Measurements from ENCODE around the gene EIF4G1. TPM values are rescaled to one million over a fixed set of nuclear protein-coding genes. Genes with fewer than 3 reads are reported as not detected.

Gene EIF4G1
- total and polyA plus RNA-seq, 2 of the 8 experiments (the other 6 are each of a cell fraction or from before 2014, with no cell fraction given) = 318 to 473 TPM

- peaks cover 75 to 99% (median 92%) of the 10 kb centered on the region in 4 experiments for H3K36me3 ChIP-seq (ENCODE audit: control insufficient read depth in 2 of 4, insufficient read depth in 4 of 4, low read length in 3 of 4)
- no peak overlapping the region for H4K5ac ChIP-seq (ENCODE audit: insufficient read length, low read depth, low read length)
- no peak overlapping the region for H3K9ac ChIP-seq (replicated peaks in 1 of 4; ENCODE audit: extremely low read depth in 1 of 4, low read depth in 3 of 4, low read length in 3 of 4)
- DNase-seq (ENCODE audit: low read depth in 1 of 2, low spot score in 2 of 2) (no peak), FAIRE-seq (no peak)
- H2BK120ac ChIP-seq (replicated peaks; ENCODE audit: low read depth, low read length) = no peak overlapping the region
- CTCF ChIA-PET (ENCODE audit: partially characterized antibody) = interaction anchor here (0.7 to 1.3 kb wide), 5 partner anchors 9 to 244 kb away, joined by 3 to 7 read pairs (median 3); no protein-coding TSS in a partner anchor
- H3K79me2 ChIP-seq (ENCODE audit: control insufficient read depth in 1 of 2, insufficient read depth in 2 of 2, low read length in 2 of 2) = peaks cover 0 to 6% of the 10 kb centered on the region in 2 experiments; a peak in 1 of 4 replicates
- H3K56ac ChIP-seq (replicated peaks; ENCODE audit: insufficient read length, low read depth, low read length) = no peak overlapping the region
- no peak overlapping the region for H4K91ac ChIP-seq (replicated peaks; ENCODE audit: insufficient read length, low read length)
- H2BK20ac ChIP-seq (ENCODE audit: low read length) = no peak overlapping the region
- H3K9me3 ChIP-seq (ENCODE audit: insufficient read depth in 2 of 2, low read depth in 1 of 2, low read length in 1 of 2) = no peaks in the 10 kb centered on the region
- POLR2A ChIA-PET (ENCODE audit: partially characterized antibody) = interaction anchor here (0.8 to 9.8 kb wide), 13 partner anchors 8 to 80 kb away, joined by 3 to 148 read pairs (median 7); partner anchors contain the start of genes EIF4G1 and FAM131A
- peaks cover 2% of the 10 kb centered on the region; the same call in 1 of the 2 replicates for H3K79me1 ChIP-seq (ENCODE audit: low read depth, low read length)
- no peak overlapping the region for H3K27ac ChIP-seq (ENCODE audit: low read depth, low read length)
- H4K8ac ChIP-seq (ENCODE audit: extremely low read depth, insufficient read depth, low read length) = no peak overlapping the region
- WGBS, 2 experiments (ENCODE audit: extremely low coverage in 1 of 2, insufficient coverage in 1 of 2, insufficient read length in 1 of 2, insufficient replicate concordance in 2 of 2, low coverage in 1 of 2, low lambda C conversion rate in 2 of 2, missing lambda C conversion rate in 1 of 2) = 93% methylated on average over 6 of the region's 6 CpGs; no CpG with 5 or more reads in 1 of the 2 experiments
- H4K20me1 ChIP-seq (replicated peaks in 1 of 2; ENCODE audit: control insufficient read depth in 1 of 2, insufficient read depth in 2 of 2, low read length in 2 of 2) = peaks cover 18 to 22% of the 10 kb centered on the region in 2 experiments
- no peak overlapping the region for H3K4ac ChIP-seq (replicated peaks; ENCODE audit: insufficient read length, low read depth, low read length)
- H3K14ac ChIP-seq (ENCODE audit: insufficient read length) = no peak overlapping the region
- no peaks in the 10 kb centered on the region for H3K27me3 ChIP-seq (replicated peaks in 1 of 4; ENCODE audit: control insufficient read depth in 3 of 4, extremely low read depth in 1 of 4, insufficient read depth in 3 of 4, low read length in 3 of 4)
- no peak overlapping the region for H2BK5ac ChIP-seq (ENCODE audit: low read depth, low read length)
- no peaks in the 10 kb centered on the region for H3K23me2 ChIP-seq (ENCODE audit: low read depth, low read length)
- no peak overlapping the region for H3K4me3 ChIP-seq (ENCODE audit: extremely low read depth in 1 of 4, insufficient read depth in 2 of 4, low read depth in 3 of 4, low read length in 4 of 4)
- H2AK5ac ChIP-seq (ENCODE audit: low read depth, low read length) = no peak overlapping the region
- no peak overlapping the region for H3K23ac ChIP-seq (ENCODE audit: insufficient read length)
- no peak overlapping the region for H2BK12ac ChIP-seq (ENCODE audit: low read depth, low read length)
- H2AFZ ChIP-seq (ENCODE audit: low read length) = no peak overlapping the region
- H3K4me2 ChIP-seq (ENCODE audit: insufficient read depth in 1 of 2, low read depth in 2 of 2, low read length in 2 of 2) = no peak overlapping the region
- H3K4me1 ChIP-seq (replicated peaks in 1 of 4; ENCODE audit: control insufficient read depth in 3 of 4, insufficient read depth in 4 of 4, low read length in 3 of 4) = no peaks in the 10 kb centered on the region
- no peak overlapping the region for H3K18ac ChIP-seq (ENCODE audit: extremely low read depth, low read length)
- H2BK15ac ChIP-seq (ENCODE audit: low read length) = no peak overlapping the region
- TF ChIP-seq YY1 (IDR thresholded peaks at IDR 0.05; ENCODE audit: low read depth, low read length) (no peak), JUN (IDR thresholded peaks at IDR 0.05; ENCODE audit: low read depth, low read length) (no peak), HDAC6 (IDR thresholded peaks at IDR 0.05; ENCODE audit: low read depth, low read length) (no peak), RFX5 (IDR thresholded peaks at IDR 0.05; ENCODE audit: borderline replicate concordance, low read depth, low read length) (no peak), CBX8 (IDR thresholded peaks at IDR 0.05; ENCODE audit: borderline replicate concordance, low read depth, low read length) (no peak), KDM4A (IDR thresholded peaks at IDR 0.05; ENCODE audit: low read depth, low read length, severe bottlenecking) (no peak), SRF (IDR thresholded peaks at IDR 0.05; ENCODE audit: low read depth, low read length) (no peak), EZH2 (IDR thresholded peaks at IDR 0.05; ENCODE audit: low read depth, low read length, severe bottlenecking) (no peak), BRCA1 (IDR thresholded peaks at IDR 0.05; ENCODE audit: low read depth, low read length) (no peak)
Measured at GRCh38 chr3:184325715-184326369, 11.4 kb downstream of the EIF4G1 start.

All from H1 (cell line).